Fibroblast of skin of scalp (primary cell): ENCODE data around the gene RASSF3.
A peak's percentile ranks its signal among the peaks of the same experiment; 100 is the strongest.

Source experiments
- DNase-seq: peaks from one replicate; pipeline ENCODE4 v3.0.0-alpha.2; 2013

RASSF3 gene

GRCh38 chr12:64695550-64695949 lies 85.3 kb downstream of the RASSF3 start:
- no peak for DNase-seq

- peak; percentile 38 for DNase-seq
Measured at GRCh38 chr12:64696080-64696741, 85.9 kb downstream of the RASSF3 start.

- DNase-seq: no peak
Measured at GRCh38 chr12:64699504-64700115, 89.3 kb downstream of the RASSF3 start.

- no peak for DNase-seq
Measured at GRCh38 chr12:64700532-64700931, 90.2 kb downstream of the RASSF3 start.

GRCh38 chr12:64701283-64701682 lies 91.0 kb downstream of the RASSF3 start:
- DNase-seq: no peak

- no peak for DNase-seq
Measured at GRCh38 chr12:64706306-64706705, 96.0 kb downstream of the RASSF3 start.

- no peak for DNase-seq
Measured at GRCh38 chr12:64706857-64707256, 96.6 kb downstream of the RASSF3 start.

- DNase-seq: no peak
Measured at GRCh38 chr12:64707362-64707761, 97.1 kb downstream of the RASSF3 start.

- no peak for DNase-seq
Measured at GRCh38 chr12:64707926-64708325, 97.6 kb downstream of the RASSF3 start.

- DNase-seq: no peak
Measured at GRCh38 chr12:64709429-64709828, 99.1 kb downstream of the RASSF3 start.

GRCh38 chr12:64713376-64713775 lies 103.1 kb downstream of the RASSF3 start:
- DNase-seq: no peak

- no peak for DNase-seq
Measured at GRCh38 chr12:64714551-64714968, 104.3 kb downstream of the RASSF3 start.

GRCh38 chr12:64716371-64716770 lies 106.1 kb downstream of the RASSF3 start:
- DNase-seq: no peak

- peak; percentile 5 for DNase-seq
Measured at GRCh38 chr12:64716839-64717455, 106.7 kb downstream of the RASSF3 start.

- no peak for DNase-seq
Measured at GRCh38 chr12:64718649-64719048, 108.4 kb downstream of the RASSF3 start.

- DNase-seq: no peak
Measured at GRCh38 chr12:64720884-64721283, 110.6 kb downstream of the RASSF3 start.

- no peak for DNase-seq
Measured at GRCh38 chr12:64722835-64723234, 112.5 kb downstream of the RASSF3 start.

- no peak for DNase-seq
Measured at GRCh38 chr12:64723630-64724029, 113.3 kb downstream of the RASSF3 start.

- no peak for DNase-seq
Measured at GRCh38 chr12:64724201-64724745, 114.0 kb downstream of the RASSF3 start.

GRCh38 chr12:64729909-64730587 lies 119.8 kb downstream of the RASSF3 start:
- no peak for DNase-seq

GRCh38 chr12:64730588-64730969 lies 120.3 kb downstream of the RASSF3 start:
- DNase-seq: no peak

- no peak for DNase-seq
Measured at GRCh38 chr12:64731683-64732082, 121.4 kb downstream of the RASSF3 start.

- DNase-seq: peak; percentile 25
Measured at GRCh38 chr12:64733857-64734256, 123.6 kb downstream of the RASSF3 start.
